CD14-positive monocyte (primary cell): ENCODE data around the gene SGCD. TPM values are rescaled to one million over a fixed set of nuclear protein-coding genes. Genes with fewer than 3 reads are reported as not detected.

Experiments used
- DNase-seq, 3 donors: peaks; one replicate each; pipeline ENCODE4 v3.0.0-alpha.2; 2011 to 2022
- H2AFZ ChIP-seq: 2 replicates; pipeline ENCODE4 v1.6.0; 2012; ENCODE audit warnings: mild to moderate bottlenecking, low read depth, low read length, inconsistent platforms; ENCODE audit not compliant: insufficient read depth, poor library complexity, severe bottlenecking
- H3K27ac ChIP-seq, 2 donors: 1 replicate in 1 of 2; 2 replicates in 1 of 2; pipeline ENCODE4 v1.5.1; 2012 to 2013; ENCODE audit warnings: low read length in 2 of 2, control low read depth in 1 of 2, inconsistent platforms in 1 of 2, low read depth in 1 of 2, mild to moderate bottlenecking in 1 of 2
- H3K27me3 ChIP-seq, 2 donors: one replicate each; pipeline versions ENCODE4 v1.6.0 to v1.6.1; 2011 to 2013; ENCODE audit warnings: low read length in 2 of 2; ENCODE audit not compliant: control insufficient read depth in 2 of 2, insufficient read depth in 2 of 2
- H3K36me3 ChIP-seq, 2 donors: replicated peaks in 1 of 2; 1 replicate in 1 of 2; 2 replicates in 1 of 2; pipeline versions ENCODE4 v1.5.1 to v1.6.1; 2012 to 2013; ENCODE audit warnings: low read length in 2 of 2, control low read depth in 1 of 2, inconsistent platforms in 1 of 2, mild to moderate bottlenecking in 1 of 2; ENCODE audit not compliant: insufficient read depth in 2 of 2, control insufficient read depth in 1 of 2
- H3K4me1 ChIP-seq, 2 donors: 1 replicate in 1 of 2; 2 replicates in 1 of 2; pipeline versions ENCODE4 v1.5.1 to v1.6.1; 2012 to 2013; ENCODE audit warnings: low read length in 2 of 2, control low read depth in 1 of 2, inconsistent platforms in 1 of 2, mild to moderate bottlenecking in 1 of 2, moderate library complexity in 1 of 2; ENCODE audit not compliant: insufficient read depth in 2 of 2, control insufficient read depth in 1 of 2
- H3K4me2 ChIP-seq: replicated peaks from 2 replicates; pipeline ENCODE3; 2012; ENCODE audit warnings: low read length, moderate library complexity, mild to moderate bottlenecking; ENCODE audit not compliant: poor library complexity, severe bottlenecking; ENCODE audit errors: extremely low read depth
- H3K4me3 ChIP-seq, 3 experiments: fragments of 200-600 bp in 1 of 3; sonication (generic) in 1 of 3; replicated peaks in 1 of 3; 1 replicate in 2 of 3; 2 replicates in 1 of 3; pipeline ENCODE4 v1.5.1; 2011 to 2013; ENCODE audit warnings: low read length in 3 of 3, mild to moderate bottlenecking in 3 of 3, control low read depth in 2 of 3, low read depth in 2 of 3, inconsistent platforms in 1 of 3, moderate library complexity in 1 of 3
- H3K79me2 ChIP-seq: 2 replicates; pipeline ENCODE4 v1.6.0; 2012; ENCODE audit warnings: mild to moderate bottlenecking, control low read depth, inconsistent platforms, low read length, moderate library complexity; ENCODE audit not compliant: insufficient read depth
- H3K9ac ChIP-seq: 2 replicates; pipeline ENCODE4 v1.6.0; 2017; ENCODE audit warnings: low read length, mild to moderate bottlenecking; ENCODE audit not compliant: insufficient read depth, poor library complexity, severe bottlenecking
- H3K9me3 ChIP-seq, 2 donors: replicated peaks in 1 of 2; 1 replicate in 1 of 2; 2 replicates in 1 of 2; pipeline versions ENCODE4 v1.5.1 to v1.6.1; 2012 to 2013; ENCODE audit warnings: low read length in 2 of 2, control low read depth in 1 of 2; ENCODE audit not compliant: control insufficient read depth in 1 of 2, insufficient read depth in 1 of 2
- H4K20me1 ChIP-seq: 2 replicates; pipeline ENCODE4 v1.6.0; 2012; ENCODE audit warnings: mild to moderate bottlenecking, low read length, control low read depth, moderate library complexity; ENCODE audit not compliant: insufficient read depth
- H3K27ac Mint-ChIP-seq, 7 donors: one replicate each; pipeline ENCODE4 v1.8.0; 2020; ENCODE audit warnings: mild to moderate bottlenecking in 7 of 7, mixed read lengths in 7 of 7, moderate library complexity in 6 of 7, inconsistent platforms in 2 of 7
- H3K27me3 Mint-ChIP-seq, 3 donors: one replicate each; pipeline ENCODE4 v1.8.0; 2021 to 2022; ENCODE audit warnings: low read depth in 3 of 3, mild to moderate bottlenecking in 3 of 3, mixed read lengths in 3 of 3, moderate library complexity in 3 of 3, inconsistent platforms in 1 of 3
- H3K36me3 Mint-ChIP-seq, 2 donors: one replicate each; pipeline ENCODE4 v1.8.0; 2020; ENCODE audit warnings: mixed read lengths in 2 of 2, inconsistent platforms in 1 of 2, mild to moderate bottlenecking in 1 of 2
- H3K4me1 Mint-ChIP-seq: one replicate; pipeline ENCODE4 v1.8.0; 2020; ENCODE audit warnings: mild to moderate bottlenecking, mixed read lengths
- H3K4me3 Mint-ChIP-seq, 2 donors: one replicate each; pipeline ENCODE4 v1.8.0; 2020; ENCODE audit warnings: mild to moderate bottlenecking in 2 of 2, mixed read lengths in 2 of 2, moderate library complexity in 1 of 2
- H3K9me3 Mint-ChIP-seq, 7 donors: one replicate each; pipeline ENCODE4 v1.8.0; 2020 to 2022; ENCODE audit warnings: mixed read lengths in 7 of 7, mild to moderate bottlenecking in 6 of 7, moderate library complexity in 6 of 7, inconsistent platforms in 2 of 7
- CTCF ChIP-seq: fragments of 200-600 bp; IDR thresholded peaks from one replicate; pipeline ENCODE4 v1.8.0; 2022; ENCODE audit warnings: antibody characterized with exemption, mild to moderate bottlenecking
- WGBS: methylation state at CpG from one replicate; pipeline ENCODE4 v1.1.5; 2013; ENCODE audit warnings: missing lambda C conversion rate; ENCODE audit not compliant: insufficient coverage; 5-methylcytosine and 5-hydroxymethylcytosine counted together
- intact Hi-C, 2 donors: fragments of 100-400 bp; cut with micrococcal nuclease; formaldehyde crosslinking; loops; one replicate each; pipeline versions ENCODE4 v1.15.0 to v1.15.1; 2023
- polyA plus RNA-seq, 3 donors: library from polyadenylated mRNA; depleted of rRNA in 1 of 3; unstranded in 2 of 3; stranded (reverse) in 1 of 3; fragments of 300-500 nt in 2 of 3; fragments of >200 nt in 1 of 3; fragmentation: Illumina TruSeq in 2 of 3; gene quantifications; 1 replicate in 2 of 3; 2 replicates in 1 of 3; pipeline ENCODE4 v1.2.3, GENCODE V29; 2012 to 2021

SGCD gene
- polyA plus RNA-seq, 3 donors = not detected

- H3K27me3 Mint-ChIP-seq = no peaks in the 10 kb centered on the region
Measured at GRCh38 chr5:156385416-156385815, 58.5 kb downstream of the SGCD start.

GRCh38 chr5:156386976-156387375 lies 60.0 kb downstream of the SGCD start:
- no peaks in the 10 kb centered on the region for H3K4me1 ChIP-seq
- Mint-ChIP-seq H3K27me3 (no peaks in the 10 kb centered on the region), H3K4me3 (no peak overlapping the region), H3K4me1 (no peaks in the 10 kb centered on the region), H3K9me3 (peaks cover 0 to 8% (median 0%) of the 10 kb centered on the region in 7 donors), H3K36me3 (no peaks in the 10 kb centered on the region), H3K27ac (no peak overlapping the region)
- no peak overlapping the region for H3K27ac ChIP-seq
- no peak overlapping the region for H3K9ac ChIP-seq
- 100% methylated on average over 1 of the region's 4 CpGs for WGBS
- H4K20me1 ChIP-seq = no peaks in the 10 kb centered on the region
- H2AFZ ChIP-seq = no peak overlapping the region
- H3K4me3 ChIP-seq = no peak overlapping the region
- no peaks in the 10 kb centered on the region for H3K79me2 ChIP-seq
- no peak overlapping the region for H3K4me2 ChIP-seq
- no peaks in the 10 kb centered on the region for H3K27me3 ChIP-seq
- no peaks in the 10 kb centered on the region for H3K9me3 ChIP-seq
- TF ChIP-seq CTCF = no peak
- H3K36me3 ChIP-seq = no peaks in the 10 kb centered on the region
- intact Hi-C loops = no loop called here
- DNase-seq = no peak

More at GRCh38 chr5:156385416-156385815, 58.5 kb downstream of the SGCD start:
- Histone ChIP-seq H3K27me3 (no peaks in the 10 kb centered on the region), H3K27ac (no peak overlapping the region), H3K79me2 (no peaks in the 10 kb centered on the region), H4K20me1 (no peaks in the 10 kb centered on the region), H3K9ac (no peak overlapping the region), H3K36me3 (no peaks in the 10 kb centered on the region), H3K4me1 (no peaks in the 10 kb centered on the region), H3K4me2 (no peak overlapping the region), H2AFZ (no peak overlapping the region), H3K4me3 (no peak overlapping the region), H3K9me3 (no peaks in the 10 kb centered on the region)
- intact Hi-C loops = no loop called here
- Mint-ChIP-seq H3K36me3 (no peaks in the 10 kb centered on the region), H3K4me3 (no peak overlapping the region), H3K4me1 (no peaks in the 10 kb centered on the region), H3K9me3 (peaks cover 0 to 10% (median 0%) of the 10 kb centered on the region in 7 donors), H3K27ac (no peak overlapping the region)
- no peak for TF ChIP-seq CTCF
- no peak for DNase-seq
- 70% methylated on average over 2 of the region's 3 CpGs for WGBS
